NCI-H2227 (cell line): ENCODE data around the gene PSME4.
"Not testable (repeated sequence)": the region's sequence is repeated elsewhere in the genome, so short reads cannot be mapped to it uniquely, and the experiment has no call there.

Experiments used
- DNase-seq: peaks from one replicate; lab custom pipeline; 2025; ENCODE audit not compliant: unreplicated experiment; lab: John Stamatoyannopoulos, UW

Gene PSME4

DNA sequence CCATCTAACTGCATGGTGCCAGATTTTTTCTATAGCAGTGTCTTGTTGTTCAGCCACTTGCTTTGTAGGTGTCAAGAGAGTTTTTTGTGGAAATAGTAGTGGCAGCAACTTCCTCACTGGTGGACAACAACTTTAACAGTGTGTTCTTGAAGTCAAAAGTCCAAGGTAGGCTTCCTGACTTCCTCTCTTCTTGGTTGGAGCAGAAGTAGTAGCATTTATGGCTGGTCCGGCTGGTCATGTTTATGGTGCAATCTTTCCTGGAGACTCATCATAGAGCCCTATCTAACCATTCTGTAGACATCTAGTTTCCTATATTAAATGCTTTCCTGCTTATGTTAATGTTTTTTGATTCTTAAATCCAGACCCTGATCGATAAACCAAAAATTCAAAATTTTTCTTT is 122.7 kb downstream of the PSME4 start:
- DNase-seq, result no peak

- DNase-seq, result no peak
These were observed 127.2 kb downstream of the PSME4 start for GRCh38 chr2:53843595-53843994.

GRCh38 chr2:53842891-53843290 is 127.9 kb downstream of the PSME4 start:
- DNase-seq, result no peak

DNA sequence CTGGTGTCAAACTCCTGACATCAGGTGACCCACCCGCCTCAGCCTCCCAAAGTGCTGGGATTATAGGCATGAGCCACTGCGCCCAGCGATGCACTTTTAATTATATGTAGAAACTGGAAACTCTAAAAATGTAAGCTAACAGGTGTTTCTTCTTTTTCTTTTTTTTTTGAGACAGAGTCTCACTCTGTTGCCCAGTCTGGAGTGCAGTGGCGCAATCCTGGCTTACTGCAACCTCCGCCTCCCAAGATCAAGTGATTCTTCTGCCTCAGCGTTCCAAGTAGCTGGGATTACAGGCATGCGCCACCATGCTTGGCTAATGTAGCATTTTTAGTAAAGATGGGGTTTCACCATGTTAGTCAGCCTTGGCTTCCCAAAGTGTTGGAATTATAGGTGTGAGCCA is 129.1 kb downstream of the PSME4 start:
- DNase-seq, result not testable (repeated sequence)

- no peak for DNase-seq
These were observed 130.2 kb downstream of the PSME4 start for GRCh38 chr2:53840580-53840979.

DNA sequence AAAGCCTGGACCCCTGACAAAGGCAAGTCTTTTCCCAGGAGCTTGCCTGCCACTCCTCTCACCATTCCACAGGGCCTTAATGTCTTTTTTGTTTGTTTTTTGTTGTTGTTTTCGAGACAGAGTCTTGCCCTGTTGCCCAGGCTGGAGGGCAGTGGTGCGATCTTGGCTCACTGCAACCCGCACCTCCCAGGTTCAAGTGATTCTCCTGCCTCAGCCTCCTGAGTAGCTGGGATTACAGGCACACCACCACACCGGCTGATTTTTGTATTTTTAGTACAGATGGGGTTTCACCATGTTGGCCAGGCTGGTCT is 140.9 kb downstream of the PSME4 start:
- not testable (repeated sequence) for DNase-seq

- DNase-seq, result no peak
These were observed 141.4 kb downstream of the PSME4 start for GRCh38 chr2:53829273-53829979.

DNA sequence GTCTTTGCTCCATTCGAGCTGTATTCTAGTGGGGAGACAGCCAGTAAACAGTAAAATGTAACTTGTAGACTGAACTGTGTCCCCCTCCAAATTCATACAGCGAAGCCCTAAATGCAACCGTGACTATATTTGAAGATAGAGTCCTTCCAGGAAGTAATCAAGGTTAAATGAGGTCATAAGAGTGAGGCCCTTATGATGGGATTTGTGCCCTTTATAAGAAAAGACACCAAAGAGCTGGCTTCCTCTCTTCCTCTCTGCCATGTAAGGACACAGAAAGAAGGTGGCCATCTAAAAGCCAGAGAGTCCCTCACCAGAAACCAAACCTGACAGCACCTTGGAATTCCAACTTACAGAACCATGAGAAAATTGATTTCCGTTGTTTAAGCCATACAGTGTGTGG is 142.5 kb downstream of the PSME4 start:
- DNase-seq, result no peak

- DNase-seq, result no peak
These were observed 143.2 kb downstream of the PSME4 start for GRCh38 chr2:53827398-53828175.

DNA sequence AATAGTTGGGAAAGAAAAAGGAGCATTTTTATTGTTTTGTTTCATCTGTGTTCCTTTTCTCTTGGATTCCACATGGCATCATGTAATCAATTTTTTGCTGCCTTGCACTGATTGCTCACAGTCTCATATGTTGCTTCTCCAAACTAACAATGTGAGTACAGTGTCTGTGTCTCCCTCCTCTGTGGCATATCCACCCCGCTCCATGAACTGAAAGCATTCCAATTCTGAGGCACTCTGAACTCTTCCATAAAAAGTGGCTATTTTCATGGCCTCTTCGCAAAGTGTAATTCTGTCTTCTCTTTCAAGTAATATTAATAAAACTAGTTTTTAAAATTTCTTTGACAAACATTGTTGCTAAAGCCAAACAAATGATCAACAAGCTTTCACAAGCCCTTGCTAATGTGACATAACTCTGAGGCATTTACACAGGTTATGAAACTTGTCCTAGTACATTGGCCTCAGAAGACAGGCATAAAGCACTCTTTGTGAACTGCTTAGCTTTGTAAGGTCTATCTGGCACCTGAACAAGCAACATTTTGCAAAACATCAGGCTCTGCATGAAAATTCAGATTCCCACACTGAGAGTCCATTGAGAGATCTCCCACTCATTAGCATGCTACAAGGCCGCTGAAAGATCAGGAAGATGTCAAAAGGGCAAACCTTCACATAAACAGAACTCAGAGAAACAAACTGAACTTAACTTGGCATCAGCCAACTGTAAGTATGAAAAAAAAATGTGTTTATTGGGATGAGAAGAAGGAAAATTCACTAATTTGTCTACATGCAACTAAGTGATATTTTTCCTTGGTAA is 144.0 kb downstream of the PSME4 start:
- DNase-seq, result no peak

- DNase-seq, result no peak
These were observed 144.8 kb downstream of the PSME4 start for GRCh38 chr2:53826030-53826410.

DNA sequence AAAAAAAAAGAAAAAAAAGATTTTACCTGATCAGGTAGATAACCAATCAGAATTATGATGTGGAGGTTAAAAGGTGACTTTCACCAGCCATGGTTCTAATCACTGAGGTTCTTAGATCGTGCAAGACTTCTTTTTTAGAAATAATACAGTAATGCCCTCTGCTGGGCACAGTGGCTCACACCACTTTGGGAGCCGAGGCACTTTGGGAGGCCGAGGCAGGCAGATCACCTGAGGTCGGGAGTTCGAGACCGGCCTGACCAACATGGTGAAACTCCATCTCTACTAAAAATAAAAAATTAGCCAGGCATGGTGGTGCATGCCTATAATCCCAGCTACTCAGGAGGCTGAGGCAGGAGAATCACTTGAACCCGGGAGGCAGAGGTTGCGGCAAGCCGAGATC is 147.2 kb downstream of the PSME4 start:
- not testable (repeated sequence) for DNase-seq

GRCh38 chr2:53821810-53822209 is 149.0 kb downstream of the PSME4 start:
- no peak for DNase-seq

- no peak for DNase-seq
These were observed 150.1 kb downstream of the PSME4 start for GRCh38 chr2:53820711-53821110.

- no peak for DNase-seq
These were observed 150.7 kb downstream of the PSME4 start for GRCh38 chr2:53820048-53820447.

DNA sequence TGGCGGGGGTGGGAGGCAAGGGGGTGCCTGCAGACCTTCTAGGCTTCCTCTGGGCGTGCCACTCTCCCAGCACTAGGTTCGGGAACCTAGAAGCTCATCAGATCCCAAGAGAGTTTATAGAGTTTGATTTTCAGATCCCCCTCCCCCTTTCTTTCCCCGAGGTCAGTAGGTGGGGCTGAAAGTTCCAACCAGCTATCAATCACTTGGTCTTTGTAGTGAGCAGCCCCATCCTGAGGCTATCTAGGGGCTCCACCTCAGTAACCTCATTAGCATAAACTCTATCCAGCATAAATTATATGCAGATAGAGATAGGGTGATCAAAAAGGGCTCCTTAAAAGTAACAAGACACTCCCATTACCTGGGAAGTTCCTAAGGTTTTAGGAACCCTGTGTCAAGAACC is 151.2 kb downstream of the PSME4 start:
- DNase-seq, result no peak

- no peak for DNase-seq
These were observed 151.8 kb downstream of the PSME4 start for GRCh38 chr2:53818854-53819435.
